Vagina (tissue), 2 donors: Measurements from ENCODE around the gene IGLL5.

ENCODE experiments used
- CTCF ChIP-seq, 3 experiments: fragments of 450-650 bp in 2 of 3; fragments of 200-600 bp in 1 of 3; sonication (generic) in 1 of 3; IDR thresholded peaks; one replicate each; pipeline ENCODE4 v1.5.1; 2017 to 2019; ENCODE audit warnings: antibody characterized with exemption in 3 of 3, mild to moderate bottlenecking in 2 of 3, moderate library complexity in 2 of 3
- POLR2A ChIP-seq, 2 donors: fragments of 450-650 bp; IDR thresholded peaks; one replicate each; pipeline ENCODE4 v1.6.1; 2017; ENCODE audit warnings: antibody characterized with exemption in 2 of 2, mild to moderate bottlenecking in 2 of 2, moderate library complexity in 2 of 2

- TF ChIP-seq CTCF (IDR thresholded peaks at IDR 0.05) (no peak), POLR2A (IDR thresholded peaks at IDR 0.05) (no peak)
Measured at GRCh38 chr22:22926370-22927195, 39.0 kb downstream of the IGLL5 start.
